Uterus (tissue), 2 donors: ENCODE results near the gene MS4A18.

ENCODE experiments used
- POLR2A ChIP-seq, 2 donors: fragments of 450-650 bp; IDR thresholded peaks; one replicate each; pipeline ENCODE4 v1.6.1; 2016; ENCODE audit warnings: antibody characterized with exemption in 2 of 2, mild to moderate bottlenecking in 1 of 2, moderate library complexity in 1 of 2
- TF ChIP-seq, protein P1 (sequence below), 4 experiments: fragments of 200-600 bp in 2 of 4; fragments of 450-650 bp in 2 of 4; sonication (generic) in 2 of 4; IDR thresholded peaks; one replicate each; pipeline ENCODE4 v1.5.1; 2016 to 2019; ENCODE audit warnings: antibody characterized with exemption in 4 of 4, mild to moderate bottlenecking in 2 of 4, moderate library complexity in 1 of 4

DNA sequence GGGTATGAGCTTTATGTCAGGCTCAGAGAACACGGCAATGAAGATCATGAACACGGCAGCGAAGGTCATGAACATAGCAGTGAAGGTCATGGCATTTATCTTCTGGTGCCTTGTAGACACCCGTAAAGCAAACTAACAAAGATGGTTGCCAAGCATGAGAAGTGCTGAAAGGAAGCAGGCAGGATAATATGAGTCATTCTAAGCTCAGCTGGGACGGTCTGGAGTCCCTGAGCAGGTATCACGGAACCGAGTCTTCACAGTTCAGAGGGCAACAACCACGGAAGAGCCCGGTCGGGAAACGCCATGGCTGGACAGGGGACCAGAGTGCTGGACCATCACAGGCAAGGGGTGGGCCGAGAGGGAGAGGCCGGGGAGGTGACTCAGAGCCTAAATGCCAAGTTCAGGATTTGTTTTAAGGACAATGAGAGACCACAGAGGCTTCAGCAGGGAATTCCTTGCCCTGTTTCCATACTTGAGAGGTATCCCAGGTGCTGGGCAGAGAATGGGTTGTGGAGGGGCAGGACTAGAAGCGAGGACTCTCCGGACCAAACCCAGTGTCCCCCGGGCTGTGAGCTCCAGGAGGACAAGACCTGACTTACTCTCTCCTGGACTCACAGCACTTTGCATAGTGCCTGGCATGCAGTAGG, 47.5 kb downstream of the MS4A18 start:
- TF ChIP-seq, protein P1, sequence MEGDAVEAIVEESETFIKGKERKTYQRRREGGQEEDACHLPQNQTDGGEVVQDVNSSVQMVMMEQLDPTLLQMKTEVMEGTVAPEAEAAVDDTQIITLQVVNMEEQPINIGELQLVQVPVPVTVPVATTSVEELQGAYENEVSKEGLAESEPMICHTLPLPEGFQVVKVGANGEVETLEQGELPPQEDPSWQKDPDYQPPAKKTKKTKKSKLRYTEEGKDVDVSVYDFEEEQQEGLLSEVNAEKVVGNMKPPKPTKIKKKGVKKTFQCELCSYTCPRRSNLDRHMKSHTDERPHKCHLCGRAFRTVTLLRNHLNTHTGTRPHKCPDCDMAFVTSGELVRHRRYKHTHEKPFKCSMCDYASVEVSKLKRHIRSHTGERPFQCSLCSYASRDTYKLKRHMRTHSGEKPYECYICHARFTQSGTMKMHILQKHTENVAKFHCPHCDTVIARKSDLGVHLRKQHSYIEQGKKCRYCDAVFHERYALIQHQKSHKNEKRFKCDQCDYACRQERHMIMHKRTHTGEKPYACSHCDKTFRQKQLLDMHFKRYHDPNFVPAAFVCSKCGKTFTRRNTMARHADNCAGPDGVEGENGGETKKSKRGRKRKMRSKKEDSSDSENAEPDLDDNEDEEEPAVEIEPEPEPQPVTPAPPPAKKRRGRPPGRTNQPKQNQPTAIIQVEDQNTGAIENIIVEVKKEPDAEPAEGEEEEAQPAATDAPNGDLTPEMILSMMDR (IDR thresholded peaks at IDR 0.05): no peak
- no peak for TF ChIP-seq POLR2A (IDR thresholded peaks at IDR 0.05)
